ENCODE data around the gene SLC10A3. TPM values are rescaled to one million over a fixed set of nuclear protein-coding genes. Genes with fewer than 3 reads are reported as not detected.

The SLC10A3 gene
- total RNA-seq, 2 experiments from 2014 or later, result 15.7 to 16.4 TPM

DNA sequence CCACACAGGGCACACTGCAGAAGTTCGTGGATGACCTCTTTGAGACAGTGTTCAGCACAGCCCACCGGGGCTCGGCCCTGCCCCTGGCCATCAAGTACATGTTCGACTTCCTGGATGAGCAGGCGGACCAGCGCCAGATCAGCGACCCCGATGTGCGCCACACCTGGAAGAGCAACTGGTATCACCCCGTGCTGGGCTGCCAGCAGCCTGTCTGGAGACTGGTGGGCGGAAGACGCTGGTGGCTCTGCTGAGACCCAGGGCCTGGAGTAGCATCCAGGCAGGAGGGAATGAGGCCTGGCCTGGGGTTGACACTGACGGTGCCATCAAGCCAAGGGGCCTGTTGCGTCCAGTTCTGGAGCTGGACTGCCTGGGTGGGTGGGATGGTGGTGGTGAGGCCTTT is 20.0 kb downstream of the SLC10A3 start:
- no peak overlapping the region for H3K27ac Mint-ChIP-seq

DNA sequence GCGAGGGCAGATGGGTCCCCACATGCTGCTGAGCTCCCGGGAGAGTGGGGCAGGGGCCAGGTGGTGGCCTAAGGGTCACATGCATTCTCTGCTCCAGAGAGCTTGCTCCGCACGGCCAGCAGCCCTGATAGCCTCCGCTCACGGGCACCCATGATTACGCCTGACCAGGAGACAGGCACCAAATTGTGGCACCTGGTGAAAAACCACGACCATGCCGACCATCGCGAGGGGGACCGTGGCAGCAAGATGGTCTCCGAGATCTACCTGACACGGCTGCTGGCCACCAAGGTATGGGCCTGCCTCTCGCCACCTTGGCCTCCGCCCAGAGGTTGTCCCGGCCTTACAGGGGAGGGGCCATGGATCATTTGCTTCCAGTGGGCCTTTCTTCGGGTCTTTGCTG is 20.5 kb downstream of the SLC10A3 start:
- Mint-ChIP-seq H3K27me3 (no peaks in the 10 kb centered on the region), H3K36me3 (ENCODE audit: low read depth) (peaks cover 19% of the 10 kb centered on the region), H3K4me1 (ENCODE audit: low read depth) (no peaks in the 10 kb centered on the region), H3K27ac (no peak overlapping the region), H3K9me3 (no peaks in the 10 kb centered on the region), H3K4me3 (no peak overlapping the region)
- Histone ChIP-seq H3K36me3 (ENCODE audit: insufficient read depth, low read length) (peaks cover 45% of the 10 kb centered on the region), H3K27me3 (ENCODE audit: control insufficient read depth in 1 of 2, insufficient read depth in 2 of 2, low read length in 2 of 2) (no peaks in the 10 kb centered on the region), H3K4me3 (ENCODE audit: low read length) (no peak overlapping the region), H3K4me1 (ENCODE audit: insufficient read depth, low read length) (no peaks in the 10 kb centered on the region), H3K9me3 (ENCODE audit: control insufficient read depth in 1 of 2, insufficient read depth in 1 of 2, low read length in 2 of 2) (no peaks in the 10 kb centered on the region), H3K27ac (ENCODE audit: low read depth in 1 of 2, low read length in 2 of 2) (no peak overlapping the region)
- TF ChIP-seq, protein P1, sequence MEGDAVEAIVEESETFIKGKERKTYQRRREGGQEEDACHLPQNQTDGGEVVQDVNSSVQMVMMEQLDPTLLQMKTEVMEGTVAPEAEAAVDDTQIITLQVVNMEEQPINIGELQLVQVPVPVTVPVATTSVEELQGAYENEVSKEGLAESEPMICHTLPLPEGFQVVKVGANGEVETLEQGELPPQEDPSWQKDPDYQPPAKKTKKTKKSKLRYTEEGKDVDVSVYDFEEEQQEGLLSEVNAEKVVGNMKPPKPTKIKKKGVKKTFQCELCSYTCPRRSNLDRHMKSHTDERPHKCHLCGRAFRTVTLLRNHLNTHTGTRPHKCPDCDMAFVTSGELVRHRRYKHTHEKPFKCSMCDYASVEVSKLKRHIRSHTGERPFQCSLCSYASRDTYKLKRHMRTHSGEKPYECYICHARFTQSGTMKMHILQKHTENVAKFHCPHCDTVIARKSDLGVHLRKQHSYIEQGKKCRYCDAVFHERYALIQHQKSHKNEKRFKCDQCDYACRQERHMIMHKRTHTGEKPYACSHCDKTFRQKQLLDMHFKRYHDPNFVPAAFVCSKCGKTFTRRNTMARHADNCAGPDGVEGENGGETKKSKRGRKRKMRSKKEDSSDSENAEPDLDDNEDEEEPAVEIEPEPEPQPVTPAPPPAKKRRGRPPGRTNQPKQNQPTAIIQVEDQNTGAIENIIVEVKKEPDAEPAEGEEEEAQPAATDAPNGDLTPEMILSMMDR (IDR thresholded peaks at IDR 0.05), result no peak
- DNase-seq (no peak), ATAC-seq (ENCODE audit: poor library complexity) (no peak)
- ChIA-PET CTCF (no interaction called here), POLR2A (no interaction called here)
- intact Hi-C loops (cut with DNase I, micrococcal nuclease), result no loop called here

More for the DNA sequence above, 20.0 kb downstream of the SLC10A3 start:
- Histone ChIP-seq H3K4me1 (ENCODE audit: insufficient read depth, low read length) (no peaks in the 10 kb centered on the region), H3K36me3 (ENCODE audit: insufficient read depth, low read length) (peaks cover 40% of the 10 kb centered on the region), H3K27ac (ENCODE audit: low read depth in 1 of 2, low read length in 2 of 2) (no peak overlapping the region), H3K4me3 (ENCODE audit: low read length) (no peak overlapping the region), H3K27me3 (ENCODE audit: control insufficient read depth in 1 of 2, insufficient read depth in 2 of 2, low read length in 2 of 2) (no peaks in the 10 kb centered on the region), H3K9me3 (ENCODE audit: control insufficient read depth in 1 of 2, insufficient read depth in 1 of 2, low read length in 2 of 2) (no peaks in the 10 kb centered on the region)
- ChIA-PET CTCF (no interaction called here), POLR2A (no interaction called here)
- TF ChIP-seq, protein P1 (IDR thresholded peaks at IDR 0.05), result no peak
- intact Hi-C loops (cut with DNase I, micrococcal nuclease), result no loop called here
- Mint-ChIP-seq H3K4me1 (ENCODE audit: low read depth) (no peaks in the 10 kb centered on the region), H3K4me3 (no peak overlapping the region), H3K27me3 (no peaks in the 10 kb centered on the region), H3K36me3 (ENCODE audit: low read depth) (peaks cover 19% of the 10 kb centered on the region), H3K9me3 (no peaks in the 10 kb centered on the region)
- ATAC-seq (ENCODE audit: poor library complexity), result no peak
- no peak for DNase-seq

DNA sequence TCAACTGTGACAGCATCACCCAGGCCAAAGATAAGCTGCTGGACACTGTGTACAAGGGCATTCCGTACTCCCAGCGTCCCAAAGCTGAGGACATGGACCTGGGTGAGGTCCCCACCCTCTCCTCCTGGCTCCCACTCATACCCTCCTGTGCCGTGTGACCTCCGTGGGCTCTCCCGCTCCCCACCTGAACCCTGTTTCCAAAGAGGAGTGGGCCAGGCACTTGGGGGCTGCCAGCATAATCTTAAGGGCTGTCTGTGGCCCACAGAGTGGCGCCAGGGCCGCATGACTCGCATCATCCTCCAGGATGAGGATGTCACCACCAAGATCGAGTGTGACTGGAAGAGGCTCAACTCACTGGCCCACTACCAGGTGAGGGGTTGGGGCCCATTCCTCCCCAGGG is 21.3 kb downstream of the SLC10A3 start:
- ChIA-PET POLR2A (no interaction called here), CTCF (no interaction called here)
- peaks cover 52% of the 10 kb centered on the region for H3K36me3 ChIP-seq (ENCODE audit: insufficient read depth, low read length)
- H3K9me3 Mint-ChIP-seq, result no peaks in the 10 kb centered on the region
- ATAC-seq (ENCODE audit: poor library complexity), result no peak
- no peaks in the 10 kb centered on the region for H3K27me3 Mint-ChIP-seq
- no peak overlapping the region for H3K27ac ChIP-seq (ENCODE audit: low read depth in 1 of 2, low read length in 2 of 2)
- H3K4me3 ChIP-seq (ENCODE audit: low read length), result no peak overlapping the region
- H3K9me3 ChIP-seq (ENCODE audit: control insufficient read depth in 1 of 2, insufficient read depth in 1 of 2, low read length in 2 of 2), result no peaks in the 10 kb centered on the region
- H3K36me3 Mint-ChIP-seq (ENCODE audit: low read depth), result peaks cover 19% of the 10 kb centered on the region
- intact Hi-C loops (cut with DNase I, micrococcal nuclease), result no loop called here
- H3K27ac Mint-ChIP-seq, result no peak overlapping the region
- DNase-seq, result no peak
- H3K4me1 ChIP-seq (ENCODE audit: insufficient read depth, low read length), result no peaks in the 10 kb centered on the region
- TF ChIP-seq, protein P1 (IDR thresholded peaks at IDR 0.05), result no peak
- no peak overlapping the region for H3K4me3 Mint-ChIP-seq
- H3K27me3 ChIP-seq (ENCODE audit: control insufficient read depth in 1 of 2, insufficient read depth in 2 of 2, low read length in 2 of 2), result no peaks in the 10 kb centered on the region
- no peaks in the 10 kb centered on the region for H3K4me1 Mint-ChIP-seq (ENCODE audit: low read depth)
